Testis (tissue), 2 donors: ENCODE results near the gene RAPGEF6.

Experiments
- CTCF ChIP-seq, 3 experiments: fragments of 450-650 bp in 2 of 3; fragments of 200-600 bp in 1 of 3; sonication (generic) in 1 of 3; IDR thresholded peaks; one replicate each; pipeline ENCODE4 v1.5.1; 2016 to 2019; ENCODE audit warnings: antibody characterized with exemption in 3 of 3, mild to moderate bottlenecking in 2 of 3, moderate library complexity in 1 of 3
- POLR2A ChIP-seq: fragments of 450-650 bp; IDR thresholded peaks from one replicate; pipeline ENCODE4 v1.6.1; 2017; ENCODE audit warnings: antibody characterized with exemption, mild to moderate bottlenecking, moderate library complexity

DNA sequence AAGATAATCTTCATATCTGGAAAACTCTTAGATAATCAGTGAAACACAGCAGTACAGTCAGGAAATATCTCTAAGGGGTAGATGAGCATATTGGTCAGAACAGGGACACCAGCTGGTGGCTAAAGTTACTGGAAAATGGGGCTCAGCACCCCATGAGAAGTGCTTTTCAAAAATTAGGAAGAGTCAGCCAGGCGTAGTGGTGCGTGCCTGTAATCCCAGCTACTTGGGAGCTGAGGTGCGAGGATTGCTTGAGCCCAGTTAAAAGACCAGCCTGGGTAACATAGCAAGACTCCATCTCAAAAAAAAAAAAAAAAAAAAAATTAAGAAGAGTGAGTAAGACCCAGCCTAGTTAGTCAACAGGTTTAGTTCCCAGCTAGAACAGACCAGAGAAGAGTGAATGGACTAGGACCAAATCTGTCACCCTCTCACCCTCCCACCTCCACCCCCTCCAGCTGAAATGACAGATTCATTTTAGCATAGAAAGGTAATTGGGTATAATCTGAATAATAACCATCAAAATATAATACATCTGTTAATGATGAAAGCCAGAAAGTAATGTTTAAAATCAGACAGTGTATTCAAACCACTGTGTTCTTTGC is 250.3 kb downstream of the RAPGEF6 start:
- TF ChIP-seq POLR2A (no peak), CTCF (IDR thresholded peaks at IDR 0.05) (no peak)
